H9 (cell line): Measurements from ENCODE around the gene GPATCH1. TPM values are rescaled to one million over a fixed set of nuclear protein-coding genes. Genes with fewer than 3 reads are reported as not detected.

Experiments
- DNase-seq: peaks from one replicate; pipeline ENCODE4 v3.0.0-alpha.2; 2017
- H2AFZ ChIP-seq: one replicate; pipeline ENCODE4 v1.6.1; 2013; ENCODE audit warnings: mild to moderate bottlenecking, low read length, control low read depth, moderate library complexity
- H2AK5ac ChIP-seq: 2 replicates; pipeline ENCODE4 v1.6.1; 2013; ENCODE audit warnings: low read length, control low read depth, mixed read lengths; ENCODE audit not compliant: insufficient read length
- H2BK120ac ChIP-seq: one replicate; pipeline ENCODE4 v1.6.1; 2013; ENCODE audit warnings: low read depth, mild to moderate bottlenecking, low read length, control low read depth, inconsistent platforms; ENCODE audit not compliant: poor library complexity, severe bottlenecking
- H2BK12ac ChIP-seq: 2 replicates; pipeline ENCODE4 v1.6.1; 2013; ENCODE audit warnings: low read length, control low read depth, mixed read lengths, low read depth; ENCODE audit not compliant: insufficient read length
- H2BK15ac ChIP-seq: 2 replicates; pipeline ENCODE4 v1.6.1; 2013; ENCODE audit warnings: low read depth, low read length, control low read depth
- H2BK20ac ChIP-seq: one replicate; pipeline ENCODE4 v1.6.1; 2013; ENCODE audit warnings: low read depth, mild to moderate bottlenecking, low read length, control low read depth, inconsistent platforms; ENCODE audit not compliant: poor library complexity, severe bottlenecking
- H2BK5ac ChIP-seq: 2 replicates; pipeline ENCODE4 v1.6.1; 2013; ENCODE audit warnings: low read length, control low read depth, mixed read lengths; ENCODE audit not compliant: insufficient read length
- H3K14ac ChIP-seq: 2 replicates; pipeline ENCODE4 v1.6.1; 2013; ENCODE audit warnings: low read length, control low read depth; ENCODE audit not compliant: insufficient read depth
- H3K18ac ChIP-seq: 2 replicates; pipeline ENCODE4 v1.6.1; 2013; ENCODE audit warnings: low read depth, mild to moderate bottlenecking, mixed read lengths, low read length, control low read depth; ENCODE audit not compliant: insufficient read length
- H3K23ac ChIP-seq: 2 replicates; pipeline ENCODE4 v1.6.1; 2013; ENCODE audit warnings: low read length, control low read depth, mixed read lengths, low read depth; ENCODE audit not compliant: insufficient read length
- H3K23me2 ChIP-seq: 2 replicates; pipeline ENCODE4 v1.6.1; 2013; ENCODE audit warnings: low read depth, mild to moderate bottlenecking, mixed read lengths, low read length, control low read depth; ENCODE audit not compliant: insufficient read length, poor library complexity, severe bottlenecking
- H3K27ac ChIP-seq: 2 replicates; pipeline ENCODE4 v1.5.1; 2013; ENCODE audit warnings: low read length, control low read depth, mixed read lengths, low read depth; ENCODE audit not compliant: insufficient read length
- H3K27me3 ChIP-seq: 2 replicates; pipeline ENCODE4 v1.6.1; 2013; ENCODE audit warnings: low read length, control low read depth, inconsistent platforms; ENCODE audit not compliant: insufficient read depth
- H3K4ac ChIP-seq: 2 replicates; pipeline ENCODE4 v1.6.1; 2013; ENCODE audit warnings: low read depth, mild to moderate bottlenecking, control low read depth, inconsistent platforms, low read length, moderate library complexity
- H3K4me1 ChIP-seq: 2 replicates; pipeline ENCODE4 v1.6.1; 2013; ENCODE audit warnings: low read length, control low read depth, inconsistent platforms; ENCODE audit not compliant: insufficient read depth
- H3K4me2 ChIP-seq: 2 replicates; pipeline ENCODE4 v1.6.1; 2013; ENCODE audit warnings: low read length, control low read depth, mixed read lengths; ENCODE audit not compliant: insufficient read length, insufficient read depth
- H3K56ac ChIP-seq: 2 replicates; pipeline ENCODE4 v1.6.1; 2013; ENCODE audit warnings: low read depth, mild to moderate bottlenecking, mixed read lengths, low read length, control low read depth; ENCODE audit not compliant: insufficient read length
- H3K79me1 ChIP-seq: 2 replicates; pipeline ENCODE4 v1.6.1; 2013; ENCODE audit warnings: low read depth, mild to moderate bottlenecking, moderate library complexity, low read length, control low read depth, inconsistent platforms; ENCODE audit not compliant: insufficient read depth, poor library complexity, severe bottlenecking
- H3K79me2 ChIP-seq: 2 replicates; pipeline ENCODE4 v1.6.1; 2013; ENCODE audit warnings: low read length, control low read depth, inconsistent platforms; ENCODE audit not compliant: insufficient read depth
- H3K9ac ChIP-seq: 2 replicates; pipeline ENCODE4 v1.6.1; 2013; ENCODE audit warnings: low read length, control low read depth, mixed read lengths; ENCODE audit not compliant: insufficient read length; ENCODE audit errors: extremely low read depth
- H3K9me3 ChIP-seq: one replicate; pipeline ENCODE4 v1.6.1; 2013; ENCODE audit warnings: low read depth, low read length, inconsistent platforms; ENCODE audit not compliant: control insufficient read depth
- H3T11ph ChIP-seq: one replicate; pipeline ENCODE4 v1.6.1; 2013; ENCODE audit warnings: mild to moderate bottlenecking, low read length, control low read depth, inconsistent platforms
- H4K20me1 ChIP-seq: one replicate; pipeline ENCODE4 v1.6.1; 2013; ENCODE audit not compliant: control insufficient read depth, insufficient read length, insufficient read depth
- H4K5ac ChIP-seq: 2 replicates; pipeline ENCODE4 v1.6.1; 2013; ENCODE audit warnings: low read depth, mild to moderate bottlenecking, mixed read lengths, low read length, control low read depth; ENCODE audit not compliant: insufficient read length
- H4K8ac ChIP-seq: replicated peaks from 2 replicates; pipeline ENCODE4 v1.6.1; 2013; ENCODE audit warnings: low read length, control low read depth, mixed read lengths, low read depth; ENCODE audit not compliant: insufficient read length
- H4K91ac ChIP-seq: 2 replicates; pipeline ENCODE4 v1.6.1; 2013; ENCODE audit warnings: low read depth, mild to moderate bottlenecking, moderate library complexity, mixed read lengths, low read length, control low read depth; ENCODE audit not compliant: insufficient read length
- H3K27ac Mint-ChIP-seq, 3 experiments: 2 replicates in 2 of 3; 3 replicates in 1 of 3; pipeline ENCODE4 v1.8.0; 2020 to 2021; ENCODE audit warnings: mixed read lengths in 3 of 3, mild to moderate bottlenecking in 1 of 3, moderate library complexity in 1 of 3
- H3K27me3 Mint-ChIP-seq: 2 replicates; pipeline ENCODE4 v1.8.0; 2021; ENCODE audit warnings: low read depth, mild to moderate bottlenecking, moderate library complexity, mixed read lengths
- H3K36me3 Mint-ChIP-seq, 3 experiments: 2 replicates in 2 of 3; 3 replicates in 1 of 3; pipeline ENCODE4 v1.8.0; 2020 to 2021; ENCODE audit warnings: low read depth in 3 of 3, mixed read lengths in 3 of 3; ENCODE audit not compliant: insufficient read depth in 1 of 3
- H3K4me1 Mint-ChIP-seq, 2 experiments: 2 replicates each; pipeline ENCODE4 v1.8.0; 2020; ENCODE audit warnings: mixed read lengths in 2 of 2
- H3K4me3 Mint-ChIP-seq, 2 experiments: 2 replicates in 1 of 2; 3 replicates in 1 of 2; pipeline ENCODE4 v1.8.0; 2020 to 2021; ENCODE audit warnings: mild to moderate bottlenecking in 2 of 2, mixed read lengths in 2 of 2, moderate library complexity in 1 of 2
- H3K9me3 Mint-ChIP-seq, 2 experiments: 2 replicates in 1 of 2; 3 replicates in 1 of 2; pipeline ENCODE4 v1.8.0; 2020; ENCODE audit warnings: mild to moderate bottlenecking in 2 of 2, mixed read lengths in 2 of 2, moderate library complexity in 1 of 2
- WGBS: extraction: QIAGEN DNeasy Blood & Tissue Kit; methylation state at CpG from one replicate; pipeline ENCODE4 v1.1.7; 2013; ENCODE audit warnings: missing lambda C conversion rate, low lambda C conversion rate, mixed read lengths; ENCODE audit not compliant: insufficient read length; ENCODE audit errors: extremely low coverage; 5-methylcytosine and 5-hydroxymethylcytosine counted together
- total RNA-seq: library from RNA; stranded (reverse); gene quantifications from 2 replicates; pipeline ENCODE4 v1.2.1, GENCODE V29; 2021
- TF ChIP-seq, protein P1 (sequence below): fragments of 200-600 bp; sonication (generic); conservative IDR thresholded peaks from 3 replicates; pipeline ENCODE4 v1.8.0; 2021; ENCODE audit warnings: antibody characterized with exemption, mild to moderate bottlenecking

GPATCH1 gene
- total RNA-seq, 1 experiment from 2014 or later: 11.7 TPM

GRCh38 chr19:33114312-33114711, 33.3 kb downstream of the GPATCH1 start:
- Histone ChIP-seq H3K9ac (no peak overlapping the region), H3K27me3 (no peaks in the 10 kb centered on the region), H4K91ac (no peak overlapping the region), H3T11ph (no peak overlapping the region), H2BK5ac (no peak overlapping the region), H3K9me3 (no peaks in the 10 kb centered on the region), H3K14ac (no peak overlapping the region), H2BK12ac (no peak overlapping the region), H3K4ac (no peak overlapping the region), H4K20me1 (no peaks in the 10 kb centered on the region), H2AK5ac (no peak overlapping the region), H3K79me1 (no peaks in the 10 kb centered on the region), H2BK120ac (no peak overlapping the region), H3K56ac (no peak overlapping the region), H4K5ac (no peak overlapping the region), H3K23ac (no peak overlapping the region), H3K4me2 (no peak overlapping the region), H3K23me2 (no peaks in the 10 kb centered on the region), H3K18ac (no peak overlapping the region), H3K4me1 (no peaks in the 10 kb centered on the region), H3K79me2 (no peaks in the 10 kb centered on the region), H2AFZ (no peak overlapping the region), H3K27ac (no peak overlapping the region), H2BK20ac (no peak overlapping the region), H4K8ac (no peak overlapping the region), H2BK15ac (no peak overlapping the region)
- no CpG with 5 or more reads among the region's 4 CpGs for WGBS
- H3K36me3 Mint-ChIP-seq: peaks cover 10 to 72% (median 59%) of the 10 kb centered on the region in 3 experiments
- H3K27me3 Mint-ChIP-seq: no peaks in the 10 kb centered on the region
- TF ChIP-seq, protein P1, sequence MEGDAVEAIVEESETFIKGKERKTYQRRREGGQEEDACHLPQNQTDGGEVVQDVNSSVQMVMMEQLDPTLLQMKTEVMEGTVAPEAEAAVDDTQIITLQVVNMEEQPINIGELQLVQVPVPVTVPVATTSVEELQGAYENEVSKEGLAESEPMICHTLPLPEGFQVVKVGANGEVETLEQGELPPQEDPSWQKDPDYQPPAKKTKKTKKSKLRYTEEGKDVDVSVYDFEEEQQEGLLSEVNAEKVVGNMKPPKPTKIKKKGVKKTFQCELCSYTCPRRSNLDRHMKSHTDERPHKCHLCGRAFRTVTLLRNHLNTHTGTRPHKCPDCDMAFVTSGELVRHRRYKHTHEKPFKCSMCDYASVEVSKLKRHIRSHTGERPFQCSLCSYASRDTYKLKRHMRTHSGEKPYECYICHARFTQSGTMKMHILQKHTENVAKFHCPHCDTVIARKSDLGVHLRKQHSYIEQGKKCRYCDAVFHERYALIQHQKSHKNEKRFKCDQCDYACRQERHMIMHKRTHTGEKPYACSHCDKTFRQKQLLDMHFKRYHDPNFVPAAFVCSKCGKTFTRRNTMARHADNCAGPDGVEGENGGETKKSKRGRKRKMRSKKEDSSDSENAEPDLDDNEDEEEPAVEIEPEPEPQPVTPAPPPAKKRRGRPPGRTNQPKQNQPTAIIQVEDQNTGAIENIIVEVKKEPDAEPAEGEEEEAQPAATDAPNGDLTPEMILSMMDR: no peak
- no peaks in the 10 kb centered on the region; a peak in 1 of 5 replicates for H3K9me3 Mint-ChIP-seq
- no peak overlapping the region for H3K4me3 Mint-ChIP-seq
- no peak overlapping the region for H3K27ac Mint-ChIP-seq
- H3K4me1 Mint-ChIP-seq: peaks cover 0 to 6% of the 10 kb centered on the region in 2 experiments; a peak in 3 of 4 replicates
- no peak for DNase-seq
